Dedifferentiated amniotic fluid mesenchymal stem cell (primary cell): ENCODE results near the gene IFT25.
"Not testable (repeated sequence)": the region's sequence is repeated elsewhere in the genome, so short reads cannot be mapped to it uniquely, and the experiment has no call there.

Experiments
- DNase-seq: peaks from one replicate; pipeline ENCODE4 v3.0.0-alpha.2; 2016; ENCODE audit errors: extremely low spot score

IFT25 gene

DNA sequence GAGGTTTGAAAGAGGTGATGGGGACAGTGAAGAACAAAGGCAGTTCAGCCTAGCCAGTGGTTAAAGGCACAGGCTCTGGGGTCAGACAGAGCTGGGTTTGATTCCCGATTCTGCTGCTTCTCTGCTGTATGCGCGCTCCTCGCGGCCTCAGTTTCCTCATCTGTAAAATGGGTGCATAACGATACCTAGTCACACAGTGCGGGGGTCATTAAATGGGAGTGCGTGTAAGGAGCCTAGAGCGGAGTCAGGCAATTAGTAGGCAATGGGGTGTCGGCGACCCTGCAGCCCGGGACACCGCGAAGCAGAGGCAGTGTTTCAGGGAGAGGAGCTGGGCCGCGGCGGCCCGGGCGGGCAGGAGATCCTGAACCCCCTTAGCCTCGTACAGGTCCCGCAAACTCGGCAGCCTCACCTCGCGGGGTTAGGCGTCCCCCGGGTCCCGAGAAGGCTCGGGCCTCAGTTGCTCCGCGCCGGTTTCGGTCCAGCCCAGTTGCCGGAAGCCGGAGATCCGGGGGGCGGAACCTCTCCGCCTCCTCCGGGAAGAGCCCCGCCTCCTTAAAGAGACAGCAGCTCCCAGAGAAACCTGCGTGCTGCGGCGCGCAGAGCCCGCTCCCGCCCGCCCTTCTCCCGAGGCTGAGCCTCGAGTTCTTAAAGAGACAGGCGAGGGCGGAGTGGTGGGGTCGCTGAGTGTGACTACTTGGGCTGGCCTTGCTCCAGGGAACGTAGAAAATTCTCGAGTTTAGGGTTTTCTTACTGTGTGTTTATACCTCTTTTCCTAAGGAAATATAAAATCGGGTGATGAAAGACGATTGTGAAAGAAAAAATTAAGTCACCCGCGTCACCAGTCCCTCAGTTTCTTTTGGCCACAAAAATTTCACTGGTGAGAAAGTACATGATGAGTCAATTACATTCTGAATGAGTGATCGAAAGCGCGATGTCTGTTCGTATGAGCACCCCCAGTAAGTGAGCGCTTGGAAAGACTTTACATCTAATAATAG, 55.9 kb downstream of the IFT25 start, which contains the start of gene YIPF1:
Gene YIPF1, minus strand, starts transcription at position 494 of the 995 bp plus-strand sequence. CDS start 860 bp downstream, outside the sequence.
- peak; percentile 79 for DNase-seq

DNA sequence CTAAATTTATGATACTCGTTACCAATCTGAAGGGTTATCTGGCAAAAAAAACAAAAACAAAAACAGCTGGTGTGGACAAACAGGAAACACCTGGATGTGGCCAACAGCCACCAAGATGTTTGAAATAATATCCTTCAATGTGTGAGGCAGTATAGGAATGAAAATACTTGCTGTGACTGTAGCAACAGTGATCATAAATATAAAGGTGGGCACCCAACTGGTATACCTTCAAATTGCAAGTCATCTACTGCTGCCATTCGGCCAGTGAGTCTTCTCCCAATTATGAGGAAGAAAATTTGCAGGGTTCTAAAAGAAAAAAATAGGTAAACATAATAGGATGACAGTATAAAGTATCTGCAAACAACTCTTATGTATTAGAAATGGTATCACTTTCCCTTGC, 56.8 kb downstream of the IFT25 start:
- no peak for DNase-seq

DNA sequence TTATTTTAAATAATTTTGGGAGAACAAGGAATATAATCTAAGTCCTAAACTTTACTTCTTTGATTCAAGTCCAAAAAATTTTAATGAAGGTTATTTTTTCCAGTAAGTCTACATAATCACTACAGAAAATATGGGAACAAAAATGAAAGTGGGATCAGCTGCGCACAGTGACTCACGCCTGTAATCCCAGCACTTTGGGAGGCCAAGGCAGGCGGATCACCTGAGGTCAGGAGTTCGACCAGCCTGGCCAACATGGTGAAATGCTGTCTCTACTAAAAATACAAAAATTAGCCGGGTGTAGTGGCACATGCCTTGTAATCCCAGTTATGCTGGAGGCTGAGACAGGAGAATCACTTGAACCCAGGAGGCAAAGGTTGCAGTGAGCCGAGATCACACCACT, 61.9 kb downstream of the IFT25 start:
- DNase-seq, result not testable (repeated sequence)

DNA sequence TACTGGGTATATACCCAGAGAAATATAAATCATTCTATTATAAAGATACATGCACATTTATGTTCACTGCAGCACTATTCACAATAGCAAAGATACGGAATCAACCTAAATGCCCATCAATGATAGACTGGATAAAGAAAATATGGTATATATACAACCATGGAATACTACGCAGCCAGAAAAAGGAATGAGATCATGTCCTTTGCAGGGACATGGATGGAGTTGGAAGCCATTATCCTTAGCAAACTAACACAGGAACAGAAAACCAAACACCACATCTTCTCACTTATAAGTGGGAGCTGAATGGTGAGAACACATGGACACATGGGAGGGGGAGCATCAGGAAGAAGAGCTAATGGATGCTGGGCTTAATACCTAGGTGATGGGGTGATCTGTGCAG, 63.6 kb downstream of the IFT25 start:
- DNase-seq, result not testable (repeated sequence)

DNA sequence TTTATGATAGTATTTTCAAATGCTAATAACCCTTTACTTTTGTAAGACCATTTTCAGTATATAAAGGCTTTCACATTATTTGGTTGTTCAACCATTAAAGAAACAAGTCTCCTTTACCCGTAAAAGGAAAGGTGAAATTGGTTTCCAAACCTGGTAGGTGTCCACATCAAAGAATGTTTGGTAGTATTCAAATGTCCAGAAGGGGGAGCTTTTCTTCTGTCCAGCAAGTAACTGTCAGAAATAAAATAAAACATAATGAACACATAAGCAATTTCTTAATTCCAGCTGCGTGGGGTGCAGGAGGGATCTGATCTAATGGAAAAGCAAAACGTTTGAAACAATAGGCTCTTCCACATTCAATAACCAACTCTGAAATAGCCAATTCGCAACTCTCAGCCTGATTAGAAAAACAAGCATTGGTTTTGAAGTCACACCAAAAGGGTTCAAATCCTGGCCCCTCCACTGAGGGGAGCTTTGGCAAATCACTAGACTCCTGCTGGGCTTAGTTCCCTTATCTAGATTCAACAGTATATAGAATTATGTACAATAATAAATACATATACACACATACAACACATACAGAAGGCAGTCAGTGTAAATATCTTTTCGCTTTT, 66.9 kb downstream of the IFT25 start:
- DNase-seq, result peak; percentile 57

DNA sequence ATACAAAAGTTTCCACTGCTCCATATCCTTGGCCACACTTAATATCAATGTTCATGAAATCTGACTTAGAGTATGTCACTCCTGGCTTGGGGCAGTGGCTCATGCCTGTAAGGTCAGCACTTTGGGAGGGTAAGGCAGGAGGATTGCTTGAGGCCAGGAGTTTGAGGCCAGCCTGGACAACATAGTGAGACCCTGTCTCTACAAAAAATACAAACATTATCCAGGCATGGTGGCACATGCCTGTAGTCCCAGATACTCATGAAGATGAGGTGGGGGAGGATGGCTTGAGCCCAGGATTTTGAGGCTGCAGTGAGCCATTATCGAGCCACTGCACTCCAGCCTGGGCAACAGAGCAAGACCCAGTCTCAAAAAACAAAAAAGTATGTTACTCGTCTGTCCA, 70.3 kb downstream of the IFT25 start:
- not testable (repeated sequence) for DNase-seq

DNA sequence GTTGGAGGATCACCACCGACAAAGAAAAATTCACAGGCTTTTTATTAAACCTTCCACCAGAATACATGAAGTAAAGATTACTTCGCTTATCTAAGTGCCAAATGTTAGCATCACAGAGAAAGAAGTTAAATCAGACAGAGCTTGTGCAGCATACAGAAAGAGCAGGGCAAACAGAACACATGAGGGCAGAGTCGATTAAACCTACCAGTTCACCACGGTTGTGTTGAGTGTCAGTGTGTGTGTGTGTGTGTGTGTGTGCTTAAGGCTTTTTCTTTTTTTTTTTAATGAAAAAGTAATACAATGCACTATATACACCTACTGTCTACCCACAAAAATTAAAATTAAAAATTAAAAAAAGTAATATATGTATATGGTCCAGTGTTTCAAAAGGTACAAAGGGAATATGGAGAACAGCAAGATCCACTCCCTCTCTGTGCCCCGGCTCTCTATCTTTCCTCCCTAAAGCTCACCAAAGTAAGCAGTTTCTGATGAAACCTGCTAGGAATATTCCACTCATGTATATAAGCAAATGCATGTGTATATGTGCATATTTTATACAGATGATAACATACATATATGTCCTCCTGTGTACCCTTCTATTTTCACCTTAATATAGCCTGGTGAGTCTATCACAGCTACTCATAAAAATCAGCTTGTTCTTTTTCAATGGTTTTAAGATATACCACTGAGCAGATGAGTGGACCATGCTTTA, 73.6 kb downstream of the IFT25 start:
- no peak for DNase-seq
